HepG2 (cell line): ENCODE results near the gene NPB. TPM values are rescaled to one million over a fixed set of nuclear protein-coding genes. Genes with fewer than 3 reads are reported as not detected.

Source experiments
- AGO2 ChIP-seq: fragments of 200-400 bp; formaldehyde crosslinking; optimal IDR thresholded peaks from 2 replicates; pipeline ENCODE3; 2017; ENCODE audit warnings: mild to moderate bottlenecking, low read depth, low read length, moderate library complexity
- GPN1 ChIP-seq: sonication (generic); formaldehyde crosslinking; IDR thresholded peaks from 2 replicates; pipeline ENCODE4 v1.5.1; 2020; ENCODE audit warnings: missing genetic modification reagents, borderline replicate concordance
- POLR2AphosphoS5 ChIP-seq: IDR thresholded peaks from 2 replicates; pipeline ENCODE4 v1.6.1; 2012; ENCODE audit warnings: low read depth, low read length
- ZBTB38 ChIP-seq: sonication (generic); formaldehyde crosslinking; IDR thresholded peaks from 2 replicates; pipeline ENCODE4 v1.5.1; 2020; ENCODE audit warnings: mild to moderate bottlenecking, missing genetic modification reagents
- ZC3H13 ChIP-seq: sonication (generic); formaldehyde crosslinking; IDR thresholded peaks from 2 replicates; pipeline ENCODE4 v1.8.1; 2023; ENCODE audit warnings: mild to moderate bottlenecking, missing genetic modification reagents, moderate library complexity
- ZFP62 ChIP-seq: sonication (generic); formaldehyde crosslinking; IDR thresholded peaks from 2 replicates; pipeline ENCODE4 v1.4.0; 2020; ENCODE audit warnings: missing genetic modification reagents
- ZNF318 ChIP-seq: sonication (generic); formaldehyde crosslinking; IDR thresholded peaks from 2 replicates; pipeline ENCODE4 v1.4.0; 2020; ENCODE audit warnings: mild to moderate bottlenecking, missing genetic modification reagents
- ZNF414 ChIP-seq: sonication (generic); formaldehyde crosslinking; IDR thresholded peaks from 2 replicates; pipeline ENCODE4 v1.5.0; 2020; ENCODE audit warnings: missing genetic modification reagents
- ZNF530 ChIP-seq: sonication (generic); formaldehyde crosslinking; IDR thresholded peaks from 2 replicates; pipeline ENCODE4 v1.5.0; 2020; ENCODE audit warnings: low read depth, mild to moderate bottlenecking, missing genetic modification reagents
- ZNF556 ChIP-seq: sonication (generic); formaldehyde crosslinking; IDR thresholded peaks from 2 replicates; pipeline ENCODE4 v1.4.0; 2020; ENCODE audit warnings: mild to moderate bottlenecking, missing genetic modification reagents, borderline replicate concordance
- ZNF678 ChIP-seq: sonication (generic); formaldehyde crosslinking; IDR thresholded peaks from 2 replicates; pipeline ENCODE4 v1.4.0; 2020; ENCODE audit warnings: mild to moderate bottlenecking, missing genetic modification reagents
- polyA plus RNA-seq, 8 experiments: library from polyadenylated mRNA; depleted of rRNA in 3 of 8; stranded (reverse) in 7 of 8; unstranded in 1 of 8; fragments of >200 nt; fragmentation: Illumina TruSeq in 4 of 8; extraction: Trizol in 4 of 8; gene quantifications; 2 replicates each; pipeline versions ENCODE4 v1.2.1 to v1.2.3, GENCODE V29; 2011 to 2016; ENCODE audit warnings: low read depth in 4 of 8, missing spikeins in 1 of 8, mixed read lengths in 1 of 8; ENCODE audit not compliant: insufficient read depth in 1 of 8
- total RNA-seq, 5 experiments: library from RNA; depleted of rRNA; stranded (reverse); fragments of >200 nt; fragmentation: Illumina TruSeq; extraction: Trizol; gene quantifications; 2 replicates each; pipeline ENCODE4 v1.2.3, GENCODE V29; 2016; ENCODE audit warnings: low read depth in 1 of 5
- TF ChIP-seq, protein P1 (sequence below): IDR thresholded peaks from 2 replicates; pipeline ENCODE4 v1.6.1; 2016; ENCODE audit warnings: mild to moderate bottlenecking, missing biosample characterization, missing genetic modification reagents
- TF ChIP-seq, protein P2 (sequence below): sonication (generic); formaldehyde crosslinking; IDR thresholded peaks from 2 replicates; pipeline ENCODE4 v1.4.0; 2020; ENCODE audit warnings: missing genetic modification reagents, low read depth, mild to moderate bottlenecking, borderline replicate concordance

Gene NPB
- total and polyA plus RNA-seq, 2 of the 13 experiments (the other 11 are each of a cell fraction or from before 2014, with no cell fraction given): 0.11 to 0.93 TPM

GRCh38 chr17:81858170-81858966 is 43.7 kb upstream of the NPB start (continued):
- TF ChIP-seq ZNF318 (CRISPR knock-in tag): peak; percentile 49; the same call in 1 of the 2 replicates
- TF ChIP-seq, protein P1, sequence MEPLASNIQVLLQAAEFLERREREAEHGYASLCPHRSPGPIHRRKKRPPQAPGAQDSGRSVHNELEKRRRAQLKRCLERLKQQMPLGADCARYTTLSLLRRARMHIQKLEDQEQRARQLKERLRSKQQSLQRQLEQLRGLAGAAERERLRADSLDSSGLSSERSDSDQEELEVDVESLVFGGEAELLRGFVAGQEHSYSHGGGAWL (CRISPR knock-in tag): peak; percentile 16; the same call in 1 of the 2 replicates
- TF ChIP-seq POLR2AphosphoS5: peak; percentile 8; the same call in 1 of the 2 replicates
- TF ChIP-seq ZC3H13 (CRISPR knock-in tag): peak; percentile 77
- TF ChIP-seq ZNF414: 0 out of 2 replicates have a peak, but pooled peaks have one; percentile 26
- peak; percentile 16; the same call in 1 of the 2 replicates for TF ChIP-seq ZNF678
- 0 out of 2 replicates have a peak, but pooled peaks have one; percentile 14 for TF ChIP-seq ZNF556
- TF ChIP-seq ZNF530 (CRISPR knock-in tag): 0 out of 2 replicates have a peak, but pooled peaks have one; percentile 31
- TF ChIP-seq, protein P2, sequence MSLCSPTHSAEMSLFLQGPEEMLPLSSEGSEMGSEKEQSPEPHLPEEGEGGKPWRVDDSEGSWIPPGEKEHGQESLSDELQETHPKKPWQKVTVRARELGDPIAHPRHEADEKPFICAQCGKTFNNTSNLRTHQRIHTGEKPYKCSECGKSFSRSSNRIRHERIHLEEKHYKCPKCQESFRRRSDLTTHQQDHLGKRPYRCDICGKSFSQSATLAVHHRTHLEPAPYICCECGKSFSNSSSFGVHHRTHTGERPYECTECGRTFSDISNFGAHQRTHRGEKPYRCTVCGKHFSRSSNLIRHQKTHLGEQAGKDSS (CRISPR knock-in tag): 0 out of 2 replicates have a peak, but pooled peaks have one; percentile 43
- no peak for TF ChIP-seq ZFP62 (CRISPR knock-in tag)
- peak; percentile 71; the same call in 1 of the 2 replicates for TF ChIP-seq ZBTB38
- no peak for TF ChIP-seq GPN1 (CRISPR knock-in tag)
- TF ChIP-seq AGO2: peak; percentile 50
